Kidney (tissue), 14 donors: ENCODE measurements around the gene TCEAL1. TPM values are rescaled to one million over a fixed set of nuclear protein-coding genes. Genes with fewer than 3 reads are reported as not detected.

Source experiments
- DNase-seq, 5 donors: peaks; one replicate each; pipeline ENCODE4 v3.0.0-alpha.2; 2013 to 2020
- FAIRE-seq: peaks from 2 replicates; lab custom pipeline; 2012; peaks lifted over from hg19 to GRCh38; lab: Jason Lieb, UNC
- H3K27ac ChIP-seq, 2 donors: one replicate each; pipeline ENCODE4 v1.7.0; 2013; ENCODE audit warnings: low read depth in 2 of 2, low read length in 2 of 2, inconsistent platforms in 1 of 2
- H3K27me3 ChIP-seq: one replicate; pipeline ENCODE4 v1.7.1; 2013; ENCODE audit warnings: low read length, inconsistent platforms; ENCODE audit not compliant: control insufficient read depth, insufficient read depth
- H3K36me3 ChIP-seq, 3 donors: one replicate each; pipeline versions ENCODE4 v1.7.0 to v1.7.1; 2013; ENCODE audit warnings: low read length in 3 of 3, control low read depth in 1 of 3, inconsistent platforms in 1 of 3; ENCODE audit not compliant: insufficient read depth in 3 of 3, control insufficient read depth in 2 of 3
- H3K4me1 ChIP-seq, 3 donors: one replicate each; pipeline versions ENCODE4 v1.7.0 to v1.7.1; 2013; ENCODE audit warnings: low read length in 3 of 3, inconsistent platforms in 1 of 3, low read depth in 1 of 3; ENCODE audit not compliant: control insufficient read depth in 2 of 3, insufficient read depth in 2 of 3
- H3K4me3 ChIP-seq, 3 donors: one replicate each; pipeline versions ENCODE4 v1.7.0 to v1.8.1; 2013; ENCODE audit warnings: low read length in 3 of 3, control low read depth in 1 of 3, inconsistent platforms in 1 of 3
- H3K9ac ChIP-seq, 3 donors: one replicate each; pipeline versions ENCODE4 v1.7.0 to v1.7.1; 2013; ENCODE audit warnings: low read length in 3 of 3, control low read depth in 1 of 3, inconsistent platforms in 1 of 3
- H3K9me3 ChIP-seq, 3 donors: one replicate each; pipeline versions ENCODE4 v1.7.0 to v1.7.1; 2013; ENCODE audit warnings: low read length in 3 of 3, control low read depth in 1 of 3, inconsistent platforms in 1 of 3; ENCODE audit not compliant: control insufficient read depth in 2 of 3, insufficient read depth in 1 of 3
- intact Hi-C: fragments of 100-400 bp; cut with DNase I; formaldehyde crosslinking; loops from one replicate; pipeline ENCODE4 v1.11.1; 2022
- polyA plus RNA-seq: library from polyadenylated mRNA; stranded (reverse); fragments of 350-450 nt; fragmentation: Illumina TruSeq; extraction: RNeasy Lipid Tissue Mini Kit (QIAGEN cat#74804); gene quantifications from one replicate; pipeline ENCODE4 v1.2.3, GENCODE V29; 2014; ENCODE audit warnings: low read depth, low replicate concordance; ENCODE audit not compliant: insufficient read depth
- total RNA-seq: library from RNA; stranded (reverse); fragmentation: NEBNext Ultra II Directional; extraction: Animal tissue kit (Norgen Biotek cat#: 25700); gene quantifications from one replicate; pipeline ENCODE4 v1.2.1, GENCODE V29; 2021
- TF ChIP-seq, protein P1 (sequence below): IDR thresholded peaks from 3 replicates; pipeline ENCODE4 v1.5.1; 2012; ENCODE audit warnings: mild to moderate bottlenecking, moderate library complexity, borderline replicate concordance; ENCODE audit not compliant: insufficient read depth; ENCODE audit errors: extremely low read depth
- donor health status: control.
- donor health status: control.
- donor health status: control.
- donor health status: control.
- donor health status: control.
- donor health status: DM: yes; HTN: yes; CAD: no.
- donor health status: Normal renal cell carcinoma (clear cell type).

TCEAL1 gene
- total and polyA plus RNA-seq, 2 donors from 2014 or later, result 30.3 to 32.5 TPM

- no peak for FAIRE-seq
- intact Hi-C loops, result no loop called here
- no peak for DNase-seq
- H3K27me3 ChIP-seq, result no peaks in the 10 kb centered on the region
- H3K27ac ChIP-seq, result no peak overlapping the region
- H3K9me3 ChIP-seq, result no peaks in the 10 kb centered on the region
- H3K4me1 ChIP-seq, result no peaks in the 10 kb centered on the region
- no peak overlapping the region for H3K9ac ChIP-seq
- no peaks in the 10 kb centered on the region for H3K36me3 ChIP-seq
- no peak overlapping the region for H3K4me3 ChIP-seq
- TF ChIP-seq, protein P1, sequence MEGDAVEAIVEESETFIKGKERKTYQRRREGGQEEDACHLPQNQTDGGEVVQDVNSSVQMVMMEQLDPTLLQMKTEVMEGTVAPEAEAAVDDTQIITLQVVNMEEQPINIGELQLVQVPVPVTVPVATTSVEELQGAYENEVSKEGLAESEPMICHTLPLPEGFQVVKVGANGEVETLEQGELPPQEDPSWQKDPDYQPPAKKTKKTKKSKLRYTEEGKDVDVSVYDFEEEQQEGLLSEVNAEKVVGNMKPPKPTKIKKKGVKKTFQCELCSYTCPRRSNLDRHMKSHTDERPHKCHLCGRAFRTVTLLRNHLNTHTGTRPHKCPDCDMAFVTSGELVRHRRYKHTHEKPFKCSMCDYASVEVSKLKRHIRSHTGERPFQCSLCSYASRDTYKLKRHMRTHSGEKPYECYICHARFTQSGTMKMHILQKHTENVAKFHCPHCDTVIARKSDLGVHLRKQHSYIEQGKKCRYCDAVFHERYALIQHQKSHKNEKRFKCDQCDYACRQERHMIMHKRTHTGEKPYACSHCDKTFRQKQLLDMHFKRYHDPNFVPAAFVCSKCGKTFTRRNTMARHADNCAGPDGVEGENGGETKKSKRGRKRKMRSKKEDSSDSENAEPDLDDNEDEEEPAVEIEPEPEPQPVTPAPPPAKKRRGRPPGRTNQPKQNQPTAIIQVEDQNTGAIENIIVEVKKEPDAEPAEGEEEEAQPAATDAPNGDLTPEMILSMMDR, result no peak
Observed at GRCh38 chrX:103640401-103641155, 11.8 kb downstream of the TCEAL1 start.

- Histone ChIP-seq H3K4me3 (no peak overlapping the region), H3K27me3 (no peaks in the 10 kb centered on the region), H3K9ac (no peak overlapping the region), H3K36me3 (no peaks in the 10 kb centered on the region), H3K4me1 (no peaks in the 10 kb centered on the region), H3K9me3 (no peaks in the 10 kb centered on the region), H3K27ac (no peak overlapping the region)
- TF ChIP-seq, protein P1, result no peak
- intact Hi-C loops, result no loop called here
- DNase-seq (no peak), FAIRE-seq (no peak)
Observed at GRCh38 chrX:103644125-103644524, 15.3 kb downstream of the TCEAL1 start.

DNA sequence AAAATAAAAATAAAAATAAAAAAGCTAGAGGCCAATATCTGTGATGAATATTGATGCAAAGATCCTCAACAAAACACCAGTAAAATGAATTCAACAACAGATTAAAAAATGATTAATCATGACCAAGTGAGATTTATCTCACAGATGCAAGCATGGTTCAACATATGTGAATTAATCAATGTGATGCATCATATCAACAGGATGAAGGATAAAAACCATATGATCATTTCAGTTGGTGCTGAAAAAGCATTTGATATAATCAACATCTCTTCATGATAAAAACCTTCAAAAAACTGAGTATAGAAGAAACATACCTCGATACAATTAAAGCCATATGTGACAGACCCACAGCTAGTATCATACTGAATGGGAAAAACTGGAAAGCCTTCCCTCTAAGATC is 18.9 kb downstream of the TCEAL1 start:
- Histone ChIP-seq H3K4me1 (no peaks in the 10 kb centered on the region), H3K9me3 (no peaks in the 10 kb centered on the region), H3K4me3 (no peak overlapping the region), H3K27me3 (no peaks in the 10 kb centered on the region), H3K9ac (no peak overlapping the region), H3K27ac (no peak overlapping the region), H3K36me3 (no peaks in the 10 kb centered on the region)
- intact Hi-C loops, result no loop called here
- TF ChIP-seq, protein P1, result no peak
- DNase-seq (no peak), FAIRE-seq (no peak)
